Dermis blood vessel endothelial cell (primary cell): Measurements from ENCODE around the gene OVCA2. TPM values are rescaled to one million over a fixed set of nuclear protein-coding genes. Genes with fewer than 3 reads are reported as not detected.

Experiments used
- DNase-seq: peaks from one replicate; pipeline ENCODE4 v3.0.0; 2010
- total RNA-seq: library from RNA; depleted of rRNA; stranded (reverse); fragments of >200 nt; gene quantifications from 2 replicates; pipeline ENCODE4 v1.2.3, GENCODE V29; 2014

The OVCA2 gene
- total RNA-seq, 1 donor from 2014 or later, result 77.1 TPM

DNA sequence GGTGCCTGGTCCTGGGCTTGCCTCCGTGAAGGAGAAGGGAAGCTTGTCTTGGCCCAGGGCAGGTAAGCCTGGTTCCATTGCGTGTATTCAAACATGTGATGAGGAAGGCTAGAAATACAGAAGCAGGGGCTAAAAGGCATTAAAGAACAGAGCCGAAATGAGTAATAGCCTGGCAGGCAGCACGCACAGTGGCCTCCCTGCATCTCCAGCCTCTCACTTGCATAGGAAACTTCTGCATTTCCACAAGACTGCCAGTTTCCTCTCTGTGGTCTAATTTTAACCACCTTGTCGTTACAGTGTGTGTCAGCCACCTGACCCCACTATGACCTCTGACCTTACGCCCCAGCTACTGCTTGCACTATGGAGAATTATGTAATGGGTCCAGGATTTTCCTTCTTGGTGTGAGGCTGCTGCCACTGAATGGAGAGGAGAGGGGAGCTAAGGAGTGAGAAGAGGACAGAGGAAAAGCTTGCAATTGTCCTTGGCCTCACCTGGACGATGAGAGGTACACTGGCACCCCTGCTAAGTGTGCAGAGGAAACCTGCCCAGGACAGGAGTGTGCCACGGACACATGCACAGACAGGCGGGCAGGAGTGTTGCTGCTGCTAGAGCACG lies 45.9 kb downstream of the OVCA2 start:
- peak; percentile 87 for DNase-seq

DNA sequence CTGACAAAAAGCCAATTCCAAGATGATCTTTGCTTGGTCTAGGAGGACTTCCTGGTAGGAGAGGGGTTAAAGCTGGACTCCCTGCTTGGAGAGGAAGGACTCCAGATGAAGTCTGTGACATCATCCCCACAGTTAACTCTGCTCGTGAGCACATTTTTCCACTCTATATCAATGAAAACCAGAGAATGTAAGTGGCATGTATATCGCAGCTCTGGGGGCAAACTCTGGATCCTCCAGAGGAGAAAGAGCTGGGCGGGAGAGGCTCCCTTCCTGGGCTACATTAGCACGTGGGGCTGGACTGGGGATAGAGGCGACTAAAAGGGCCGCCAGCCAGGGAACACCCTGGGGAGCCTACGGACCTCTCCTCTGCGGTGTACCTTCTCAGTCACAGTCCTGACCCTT lies 47.2 kb downstream of the OVCA2 start:
- DNase-seq, result peak; percentile 67

DNA sequence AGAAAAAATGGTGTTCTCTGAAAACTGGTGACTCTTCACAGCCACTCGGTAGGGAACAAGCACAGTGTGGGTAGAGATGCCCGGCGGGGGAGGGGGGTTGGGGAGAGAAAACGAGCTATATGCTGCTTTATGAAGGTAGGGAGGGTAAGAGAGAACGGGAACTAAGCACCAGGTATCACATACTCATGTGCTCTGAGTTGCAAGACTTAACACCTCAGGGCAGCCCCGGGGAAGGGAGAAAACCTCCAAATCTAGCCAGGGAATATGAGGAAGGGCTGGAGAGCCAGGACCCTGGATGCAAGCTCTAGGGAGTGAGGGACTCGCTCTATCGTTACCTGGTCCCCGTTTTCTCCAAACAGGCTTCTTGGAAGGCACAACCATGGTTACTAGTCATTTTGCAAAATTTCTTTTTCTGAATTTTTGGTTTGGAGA lies 48.4 kb downstream of the OVCA2 start:
- no peak for DNase-seq

DNA sequence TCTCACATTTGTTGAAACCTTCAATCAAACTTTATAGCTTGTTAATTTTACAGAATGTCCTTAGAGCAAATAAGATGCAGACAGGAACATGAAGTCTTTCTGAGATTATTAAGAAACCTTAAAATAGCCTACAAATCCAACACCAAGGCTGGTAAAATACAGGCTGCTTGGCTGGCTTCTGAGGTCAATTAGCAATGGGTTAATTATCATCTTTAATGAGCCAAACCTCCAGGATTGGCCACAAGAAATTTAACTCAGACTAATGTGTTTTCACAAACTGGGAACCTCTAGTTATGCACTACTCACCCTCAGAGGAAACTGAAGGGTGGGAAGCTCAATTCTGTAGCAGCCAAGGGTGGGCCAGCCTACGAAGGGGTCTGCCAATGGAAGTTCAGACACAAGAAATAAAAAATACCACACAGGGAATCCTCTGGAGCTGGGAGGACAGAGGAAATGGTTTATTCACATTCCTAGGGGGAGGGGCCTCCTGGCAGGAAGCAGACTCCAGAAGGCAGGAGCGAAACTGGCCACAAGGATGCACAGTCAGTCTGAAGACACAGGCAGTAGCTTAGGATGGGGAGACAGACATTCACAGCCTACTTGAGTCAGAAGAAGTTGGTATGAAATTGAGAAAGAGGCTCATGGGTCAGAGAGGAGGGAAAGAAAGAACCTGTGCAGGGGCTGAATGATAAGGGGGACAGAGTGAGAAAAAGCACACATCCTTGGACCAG lies 49.1 kb downstream of the OVCA2 start:
- DNase-seq, result peak; percentile 90

DNA sequence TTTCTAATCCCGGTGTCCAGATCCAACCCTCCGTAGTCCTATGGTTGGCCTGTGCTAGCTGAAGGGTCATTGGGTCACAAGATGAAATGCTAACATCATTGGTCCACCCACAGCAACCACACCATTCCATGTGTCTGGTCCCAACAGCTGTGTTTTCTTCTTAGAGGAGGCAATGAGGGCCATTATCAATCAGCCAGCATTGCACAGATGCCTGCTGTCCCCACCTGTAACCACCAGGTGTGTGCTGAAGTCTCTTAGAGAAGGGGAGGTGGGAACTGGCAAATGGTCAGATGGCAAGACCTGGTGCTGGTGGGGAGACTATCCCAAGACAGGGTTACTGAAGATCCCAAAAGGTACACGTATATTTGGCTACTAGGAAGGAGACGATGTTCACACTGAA lies 50.4 kb downstream of the OVCA2 start:
- no peak for DNase-seq

Other genes with a start within 250 kb of the OVCA2 start
- 10.7 and 13.1 TPM in 2 replicates for gene SMYD4, start 212.1 kb upstream of the OVCA2 start, total RNA-seq
- gene RPA1, start 212.0 kb upstream of the OVCA2 start, total RNA-seq, result 21.3 and 57.4 TPM in 2 replicates
- gene RTN4RL1, start 16.7 kb upstream of the OVCA2 start, total RNA-seq, result 0.51 and 0.60 TPM in 2 replicates
- gene DPH1, start 11.9 kb upstream of the OVCA2 start, total RNA-seq, result 18.4 and 25.7 TPM in 2 replicates
- 117 and 120 TPM in 2 replicates for gene HIC1, start 13.1 kb downstream of the OVCA2 start, total RNA-seq